ENCODE measurements around the gene KCNN3.

The KCNN3 gene

GRCh38 chr1:154746622-154747299 is 123.3 kb downstream of the KCNN3 start:
- no peak for TF ChIP-seq REST (IDR thresholded peaks at IDR 0.05; ENCODE audit: insufficient read depth in 1 of 2, low read depth in 2 of 2, low read length in 2 of 2)
- no peak for TF ChIP-seq FOXP2 (optimal IDR thresholded peaks at IDR 0.05; ENCODE audit: borderline replicate concordance, extremely low read depth, extremely low read length, insufficient read depth)
- no peak for TF ChIP-seq POLR2AphosphoS5 (IDR thresholded peaks at IDR 0.05; ENCODE audit: low read depth, low read length)
- no peak for TF ChIP-seq SIN3A (IDR thresholded peaks at IDR 0.05; ENCODE audit: borderline replicate concordance, insufficient read depth, low read length)
- TF ChIP-seq TAF1 (IDR thresholded peaks at IDR 0.05; ENCODE audit: borderline replicate concordance, insufficient read depth, low read length) = no peak

- no peak for TF ChIP-seq REST (IDR thresholded peaks at IDR 0.05; ENCODE audit: insufficient read depth in 1 of 2, low read depth in 2 of 2, low read length in 2 of 2)
- TF ChIP-seq SIN3A (IDR thresholded peaks at IDR 0.05; ENCODE audit: borderline replicate concordance, insufficient read depth, low read length) = no peak
- TF ChIP-seq POLR2AphosphoS5 (IDR thresholded peaks at IDR 0.05; ENCODE audit: low read depth, low read length) = no peak
- TF ChIP-seq FOXP2 (optimal IDR thresholded peaks at IDR 0.05; ENCODE audit: borderline replicate concordance, extremely low read depth, extremely low read length, insufficient read depth) = no peak
Measured at GRCh38 chr1:154745750-154746425, 124.2 kb downstream of the KCNN3 start.

GRCh38 chr1:154745286-154745731 is 124.8 kb downstream of the KCNN3 start:
- no peak for TF ChIP-seq REST (IDR thresholded peaks at IDR 0.05; ENCODE audit: insufficient read depth in 1 of 2, low read depth in 2 of 2, low read length in 2 of 2)
- TF ChIP-seq POLR2AphosphoS5 (IDR thresholded peaks at IDR 0.05; ENCODE audit: low read depth, low read length) = no peak
- no peak for TF ChIP-seq SIN3A (IDR thresholded peaks at IDR 0.05; ENCODE audit: borderline replicate concordance, insufficient read depth, low read length)
- TF ChIP-seq TAF1 (IDR thresholded peaks at IDR 0.05; ENCODE audit: borderline replicate concordance, insufficient read depth, low read length) = no peak
- no peak for TF ChIP-seq FOXP2 (optimal IDR thresholded peaks at IDR 0.05; ENCODE audit: borderline replicate concordance, extremely low read depth, extremely low read length, insufficient read depth)

- TF ChIP-seq POLR2AphosphoS5 (IDR thresholded peaks at IDR 0.05; ENCODE audit: low read depth, low read length) (no peak), TAF1 (IDR thresholded peaks at IDR 0.05; ENCODE audit: borderline replicate concordance, insufficient read depth, low read length) (no peak), FOXP2 (optimal IDR thresholded peaks at IDR 0.05; ENCODE audit: borderline replicate concordance, extremely low read depth, extremely low read length, insufficient read depth) (no peak), REST (IDR thresholded peaks at IDR 0.05; ENCODE audit: insufficient read depth in 1 of 2, low read depth in 2 of 2, low read length in 2 of 2) (no peak), SIN3A (IDR thresholded peaks at IDR 0.05; ENCODE audit: borderline replicate concordance, insufficient read depth, low read length) (no peak)
Measured at GRCh38 chr1:154744352-154745035, 125.6 kb downstream of the KCNN3 start.

Data from PFSK-1 (cell line).